SIG-M5 (cell line): ENCODE data around the gene UGGT1.
"Not testable (repeated sequence)": the region's sequence is repeated elsewhere in the genome, so short reads cannot be mapped to it uniquely, and the experiment has no call there.

ENCODE experiments used
- DNase-seq: peaks from one replicate; lab custom pipeline; 2025; lab: John Stamatoyannopoulos, UW

The UGGT1 gene

GRCh38 chr2:128115921-128116623, 25.1 kb downstream of the UGGT1 start:
- no peak for DNase-seq

GRCh38 chr2:128134573-128134972, 43.6 kb downstream of the UGGT1 start:
- DNase-seq: no peak

- DNase-seq: no peak
These were observed 46.2 kb downstream of the UGGT1 start for GRCh38 chr2:128137094-128137616.

GRCh38 chr2:128139624-128140023, 48.6 kb downstream of the UGGT1 start:
- DNase-seq: no peak

DNA sequence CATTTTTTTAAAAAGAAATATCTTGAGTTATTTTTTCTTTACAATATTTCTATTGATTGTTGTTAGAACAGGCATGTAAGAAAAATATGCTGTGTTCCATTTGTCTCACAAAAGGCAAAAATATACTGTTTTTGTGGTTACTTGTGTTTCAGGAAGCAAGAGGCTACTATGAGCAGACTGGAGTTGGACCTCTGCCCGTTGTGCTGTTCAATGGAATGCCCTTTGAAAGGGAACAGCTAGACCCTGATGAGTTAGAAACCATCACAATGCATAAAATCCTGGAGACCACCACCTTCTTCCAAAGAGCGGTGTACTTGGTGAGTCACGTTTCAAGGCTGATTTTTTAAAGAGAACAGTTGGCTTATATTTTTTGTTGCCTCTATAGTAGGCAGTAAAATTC, 54.7 kb downstream of the UGGT1 start:
- no peak for DNase-seq

- DNase-seq: no peak
These were observed 62.8 kb downstream of the UGGT1 start for GRCh38 chr2:128153786-128154185.

GRCh38 chr2:128154225-128154624, 63.2 kb downstream of the UGGT1 start:
- DNase-seq: no peak

DNA sequence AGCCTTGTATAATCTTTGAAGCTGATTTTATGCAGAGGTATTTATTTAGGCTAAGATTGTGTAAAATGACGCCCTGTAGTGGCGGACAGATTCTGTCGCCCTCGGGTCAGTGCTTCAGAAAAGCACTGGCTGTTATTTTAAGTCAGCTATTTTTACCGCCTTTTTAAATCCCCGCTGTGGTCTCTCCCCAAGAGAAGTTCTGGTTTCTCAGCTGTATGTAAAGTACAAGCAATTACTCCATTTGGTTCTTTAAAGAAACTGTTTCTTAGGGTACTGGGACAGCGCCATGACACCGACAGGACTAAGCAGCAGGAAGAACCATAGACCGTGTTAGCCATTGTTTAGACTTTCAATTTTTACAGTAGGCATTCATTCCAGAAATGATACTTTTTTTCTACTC, 65.0 kb downstream of the UGGT1 start:
- no peak for DNase-seq

DNA sequence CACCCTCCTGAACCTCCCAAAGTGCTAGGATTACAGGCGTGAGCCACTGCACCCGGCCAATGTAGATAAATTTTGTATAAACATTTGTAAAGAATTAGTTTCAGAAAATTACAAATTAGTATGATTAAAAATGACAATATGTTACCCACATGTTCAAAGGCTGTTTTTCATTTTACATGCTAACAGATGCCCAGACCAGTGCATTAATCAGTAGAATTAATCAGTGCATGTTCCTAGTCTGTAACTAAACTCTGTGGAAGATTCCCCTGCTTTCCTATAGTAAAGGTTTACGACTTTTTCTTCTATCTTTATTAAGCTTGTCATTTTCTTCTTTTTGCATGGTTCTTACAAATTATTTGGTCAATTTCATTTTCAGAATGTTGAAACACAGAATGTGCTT, 65.8 kb downstream of the UGGT1 start:
- DNase-seq: no peak

DNA sequence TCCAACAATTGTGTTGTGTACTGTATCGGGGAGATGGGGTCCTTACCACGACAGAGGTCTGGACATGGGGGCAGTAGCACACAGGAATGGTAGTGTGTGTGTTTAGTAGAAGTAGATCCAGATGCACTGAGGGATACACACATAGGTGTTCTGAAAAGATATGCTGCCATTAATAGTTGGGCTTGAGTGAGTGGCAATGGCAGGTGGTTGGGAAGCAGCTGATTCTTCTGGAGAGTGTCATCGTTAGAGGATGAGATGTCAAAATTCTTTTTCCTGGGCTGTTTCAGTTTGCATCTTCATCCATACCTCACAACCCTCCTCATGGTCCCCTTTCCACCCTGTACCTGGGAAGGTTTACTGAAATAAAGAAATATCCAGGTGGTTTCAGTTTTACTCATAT, 66.6 kb downstream of the UGGT1 start:
- no peak for DNase-seq

DNA sequence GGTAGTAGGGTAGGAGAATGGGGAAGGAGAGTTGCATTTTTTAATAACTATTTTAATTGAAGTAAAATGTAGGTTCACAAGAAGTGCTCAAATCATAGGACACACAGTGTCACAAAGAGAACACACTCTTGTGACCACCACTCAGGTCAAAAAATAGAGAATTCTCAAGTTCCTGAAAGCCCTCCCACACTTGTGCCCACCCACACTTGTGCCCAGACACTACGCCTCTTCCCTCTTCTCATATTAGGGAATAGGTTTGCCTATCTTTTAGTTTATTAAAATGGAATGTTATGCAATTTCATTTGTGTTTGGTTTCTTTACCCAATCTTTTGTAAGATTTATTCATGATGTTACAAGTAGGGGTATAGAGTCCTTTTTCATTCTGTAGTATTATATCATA, 67.2 kb downstream of the UGGT1 start:
- no peak for DNase-seq

DNA sequence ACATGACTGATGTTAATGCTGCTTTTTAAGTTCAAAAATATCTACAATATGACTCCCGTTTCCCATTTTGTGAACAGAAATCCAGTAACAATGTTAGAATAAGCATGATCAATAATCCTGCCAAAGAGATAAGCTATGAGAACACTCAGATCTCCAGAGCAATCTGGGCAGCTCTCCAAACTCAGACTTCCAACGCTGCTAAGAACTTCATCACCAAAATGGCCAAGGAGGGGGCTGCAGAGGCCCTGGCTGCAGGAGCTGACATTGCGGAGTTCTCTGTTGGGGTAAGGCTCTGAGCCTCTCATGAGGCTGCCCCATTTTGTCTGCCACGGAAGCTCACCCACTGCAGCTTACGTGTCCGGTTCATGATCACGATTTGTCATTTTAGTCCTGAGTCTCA, 68.4 kb downstream of the UGGT1 start:
- no peak for DNase-seq

DNA sequence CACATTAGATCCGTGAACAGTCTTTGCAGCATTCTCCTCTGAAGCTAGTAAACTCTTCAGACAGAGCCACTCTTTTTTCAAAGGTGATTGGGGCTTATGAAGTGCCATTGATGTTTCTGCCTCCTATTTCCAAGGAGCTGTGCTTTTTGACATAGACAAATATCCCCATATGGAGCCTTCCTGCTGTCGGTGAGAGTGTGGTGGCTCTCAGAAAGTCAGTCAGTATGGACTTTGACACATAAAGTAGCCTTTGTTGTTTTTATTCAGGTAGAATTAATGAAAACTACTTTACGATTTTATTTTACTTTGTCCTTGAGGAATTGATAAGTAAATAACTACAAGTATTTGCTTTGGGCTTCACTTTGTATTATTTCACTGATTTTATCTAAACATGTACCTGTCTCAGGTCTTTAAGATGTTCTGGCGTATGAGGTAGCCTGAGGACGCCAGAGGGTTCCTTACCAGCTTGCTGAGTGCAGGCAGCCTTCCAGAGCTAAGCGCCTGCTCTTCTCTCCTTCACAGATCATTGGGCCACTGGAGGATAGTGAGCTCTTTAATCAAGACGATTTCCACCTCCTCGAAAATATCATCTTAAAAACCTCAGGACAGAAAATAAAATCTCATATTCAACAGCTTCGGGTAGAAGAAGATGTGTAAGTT, 69.7 kb downstream of the UGGT1 start:
- DNase-seq: no peak

GRCh38 chr2:128162266-128162665, 71.3 kb downstream of the UGGT1 start:
- no peak for DNase-seq

DNA sequence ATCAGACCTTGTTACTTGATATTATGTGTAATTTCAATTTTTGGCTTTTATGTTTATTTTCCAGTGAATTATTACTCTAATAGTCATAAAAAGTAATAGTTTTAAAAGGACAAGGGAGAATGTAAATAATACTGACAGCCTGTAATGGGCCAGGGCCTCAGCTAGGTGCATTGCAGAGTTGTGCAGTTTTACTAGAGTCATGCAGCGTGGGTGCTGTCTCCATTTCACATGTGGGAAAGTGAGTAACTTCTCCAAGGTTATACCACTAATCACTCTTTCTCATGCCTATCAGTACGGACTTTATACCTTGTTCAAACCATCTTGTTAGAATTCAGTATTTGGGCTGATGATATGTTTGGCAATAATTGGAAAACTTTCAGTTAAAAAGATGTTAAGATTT, 73.3 kb downstream of the UGGT1 start:
- DNase-seq: no peak

DNA sequence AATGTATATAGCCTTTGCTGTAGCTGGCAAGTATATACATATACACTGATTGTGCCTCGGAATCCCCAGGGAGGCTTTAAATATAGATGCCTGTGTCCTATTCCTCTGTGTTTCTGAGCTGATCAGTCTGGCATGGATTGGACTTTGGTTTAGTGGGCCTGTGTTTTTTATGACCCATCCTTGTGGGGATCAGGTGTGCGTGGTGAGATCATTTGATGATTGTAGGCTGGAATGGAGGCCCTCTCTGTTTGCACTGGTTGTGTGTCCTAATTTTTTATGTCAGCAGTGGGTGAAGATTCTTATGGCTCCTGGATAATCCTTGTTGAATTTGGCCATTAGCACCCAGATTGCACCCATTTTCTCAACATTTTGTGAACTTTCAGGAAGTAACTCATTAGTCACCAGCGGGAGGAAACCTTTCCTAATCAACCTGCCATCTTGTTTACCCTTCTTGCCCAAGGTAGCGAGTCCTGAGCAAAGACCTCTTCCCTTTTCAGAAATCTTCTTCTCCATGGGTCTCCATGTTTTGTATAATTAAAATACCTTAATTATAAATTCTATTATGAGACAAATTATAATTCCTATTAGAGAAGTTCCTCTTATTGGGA, 75.8 kb downstream of the UGGT1 start:
- no peak for DNase-seq

- no peak for DNase-seq
These were observed 78.1 kb downstream of the UGGT1 start for GRCh38 chr2:128169094-128169493.

DNA sequence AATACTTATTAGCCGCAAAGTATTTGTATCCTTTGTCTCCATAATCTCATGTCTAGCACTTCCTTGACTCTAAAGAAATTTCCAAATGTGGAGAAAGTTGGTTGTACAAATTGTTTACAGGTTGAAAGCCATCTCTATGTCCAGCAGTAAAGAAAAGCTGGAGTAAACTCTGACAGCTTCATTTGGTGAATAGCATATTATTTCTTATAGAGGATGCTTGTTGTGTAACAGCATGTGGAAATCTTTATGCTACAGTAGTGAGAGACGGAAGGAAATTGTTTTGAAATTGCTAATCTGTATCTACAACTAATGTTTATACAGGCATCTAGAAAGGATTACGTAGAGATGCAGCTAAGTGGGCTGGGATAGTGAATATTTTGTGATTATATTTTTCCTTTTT, 78.5 kb downstream of the UGGT1 start:
- no peak for DNase-seq

DNA sequence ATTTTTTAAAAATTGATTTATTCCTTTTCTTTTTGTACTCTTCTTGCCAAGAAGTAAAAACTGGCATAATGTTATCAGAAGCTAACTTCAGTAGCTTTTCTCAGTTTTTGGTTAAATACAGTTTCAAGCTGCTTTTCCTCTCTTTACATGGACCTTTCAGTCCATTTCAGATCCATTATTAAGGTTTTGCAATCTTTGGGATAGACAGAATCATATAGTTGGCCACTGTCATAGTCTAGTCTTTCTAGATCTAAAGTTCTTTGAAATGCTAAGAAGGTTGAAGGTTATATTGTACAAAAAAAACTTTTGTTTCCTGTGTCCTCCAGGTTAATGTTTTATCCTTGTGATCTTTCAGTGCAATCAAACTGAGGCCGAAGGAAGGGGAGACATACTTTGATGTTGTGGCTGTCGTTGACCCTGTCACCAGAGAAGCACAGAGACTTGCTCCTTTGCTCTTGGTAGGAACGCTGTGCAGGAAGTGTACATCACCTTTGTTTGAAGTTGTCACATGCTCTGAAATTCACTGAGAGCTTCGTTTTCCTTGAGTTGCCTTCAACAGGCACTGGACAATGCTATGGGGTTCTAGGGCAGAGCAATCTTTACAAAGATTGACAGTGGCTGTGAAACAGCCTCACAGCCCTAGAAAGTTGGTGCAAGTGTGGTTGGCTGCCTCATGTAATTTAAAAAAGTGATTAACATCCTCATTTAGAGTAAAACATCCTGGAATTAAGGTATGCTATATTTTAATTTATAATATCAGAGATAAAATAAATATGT, 79.1 kb downstream of the UGGT1 start:
- no peak for DNase-seq

DNA sequence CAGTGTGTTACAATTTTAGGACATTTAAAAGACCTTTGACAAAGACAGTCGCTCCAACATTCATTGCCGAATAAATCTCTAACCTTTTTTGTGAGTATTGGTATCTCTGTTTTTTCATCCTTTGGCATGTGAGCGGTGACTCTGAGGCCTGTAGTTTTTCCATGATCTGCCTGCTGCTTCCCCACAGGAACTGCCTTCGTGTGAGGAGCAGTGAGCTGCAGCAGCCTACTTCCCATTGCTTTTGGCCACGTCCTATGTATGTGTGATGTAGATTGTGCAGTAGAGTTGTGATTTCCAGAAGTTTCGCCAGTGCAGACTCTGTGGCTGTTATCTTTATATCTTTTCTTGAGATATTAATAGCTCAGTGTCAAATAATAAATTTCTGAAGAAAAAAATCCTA, 79.8 kb downstream of the UGGT1 start:
- no peak for DNase-seq

DNA sequence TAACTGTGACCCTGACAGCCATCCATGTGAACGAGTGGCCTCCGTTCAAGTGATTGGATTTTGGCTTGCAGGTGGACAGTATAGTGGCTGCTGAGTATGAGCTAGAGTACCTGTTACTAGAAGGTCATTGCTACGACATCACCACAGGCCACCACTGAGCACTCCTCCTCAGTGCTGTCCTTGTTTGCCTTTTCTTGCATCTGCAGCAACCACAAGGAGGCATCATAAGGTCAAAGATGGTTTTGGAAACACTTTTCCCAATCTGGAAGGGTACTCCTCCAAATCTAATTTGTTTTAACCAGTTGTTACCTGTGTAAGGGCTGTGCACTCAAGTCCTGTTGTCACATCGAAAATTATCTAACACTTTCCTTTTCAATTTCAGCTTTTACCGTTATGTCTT, 81.2 kb downstream of the UGGT1 start:
- no peak for DNase-seq

- not testable (repeated sequence) for DNase-seq
These were observed 83.1 kb downstream of the UGGT1 start for GRCh38 chr2:128174067-128174466.

- DNase-seq: no peak
These were observed 86.3 kb downstream of the UGGT1 start for GRCh38 chr2:128177315-128177714.
